MG63 (cell line): ENCODE results near the gene TREH. TPM values are rescaled to one million over a fixed set of nuclear protein-coding genes. Genes with fewer than 3 reads are reported as not detected.
"Not testable (repeated sequence)": the region's sequence is repeated elsewhere in the genome, so short reads cannot be mapped to it uniquely, and the experiment has no call there.

Experiments used
- DNase-seq: peaks from one replicate; pipeline ENCODE4 v3.0.0-alpha.2; 2020
- H3K27me3 ChIP-seq: fragments of 250-450 bp; sonication (Bioruptor Pico); 2 replicates; pipeline ENCODE4 v1.5.1; 2020; ENCODE audit warnings: mild to moderate bottlenecking, moderate library complexity
- H3K36me3 ChIP-seq: fragments of 250-450 bp; sonication (Bioruptor Pico); 2 replicates; pipeline ENCODE4 v1.5.1; 2020; ENCODE audit warnings: mild to moderate bottlenecking, moderate library complexity
- H3K4me3 ChIP-seq: fragments of 250-450 bp; sonication (Bioruptor Pico); 2 replicates; pipeline ENCODE4 v1.5.1; 2020; ENCODE audit warnings: mild to moderate bottlenecking, moderate library complexity
- H3K9me3 ChIP-seq: fragments of 250-450 bp; sonication (Bioruptor Pico); 2 replicates; pipeline ENCODE4 v1.5.1; 2020; ENCODE audit warnings: mild to moderate bottlenecking, moderate library complexity
- total RNA-seq: library from RNA; depleted of rRNA; stranded (reverse); fragments of >200 nt; shearing (Covaris generic); gene quantifications from 2 replicates; pipeline ENCODE4 v1.2.3, GENCODE V29; 2014; ENCODE audit warnings: low replicate concordance; rRNA removed

TREH gene, protein sequence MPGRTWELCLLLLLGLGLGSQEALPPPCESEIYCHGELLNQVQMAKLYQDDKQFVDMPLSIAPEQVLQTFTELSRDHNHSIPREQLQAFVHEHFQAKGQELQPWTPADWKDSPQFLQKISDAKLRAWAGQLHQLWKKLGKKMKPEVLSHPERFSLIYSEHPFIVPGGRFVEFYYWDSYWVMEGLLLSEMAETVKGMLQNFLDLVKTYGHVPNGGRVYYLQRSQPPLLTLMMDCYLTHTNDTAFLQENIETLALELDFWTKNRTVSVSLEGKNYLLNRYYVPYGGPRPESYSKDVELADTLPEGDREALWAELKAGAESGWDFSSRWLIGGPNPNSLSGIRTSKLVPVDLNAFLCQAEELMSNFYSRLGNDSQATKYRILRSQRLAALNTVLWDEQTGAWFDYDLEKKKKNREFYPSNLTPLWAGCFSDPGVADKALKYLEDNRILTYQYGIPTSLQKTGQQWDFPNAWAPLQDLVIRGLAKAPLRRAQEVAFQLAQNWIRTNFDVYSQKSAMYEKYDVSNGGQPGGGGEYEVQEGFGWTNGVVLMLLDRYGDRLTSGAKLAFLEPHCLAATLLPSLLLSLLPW
- not detected in 2 replicates for total RNA-seq

DNA sequence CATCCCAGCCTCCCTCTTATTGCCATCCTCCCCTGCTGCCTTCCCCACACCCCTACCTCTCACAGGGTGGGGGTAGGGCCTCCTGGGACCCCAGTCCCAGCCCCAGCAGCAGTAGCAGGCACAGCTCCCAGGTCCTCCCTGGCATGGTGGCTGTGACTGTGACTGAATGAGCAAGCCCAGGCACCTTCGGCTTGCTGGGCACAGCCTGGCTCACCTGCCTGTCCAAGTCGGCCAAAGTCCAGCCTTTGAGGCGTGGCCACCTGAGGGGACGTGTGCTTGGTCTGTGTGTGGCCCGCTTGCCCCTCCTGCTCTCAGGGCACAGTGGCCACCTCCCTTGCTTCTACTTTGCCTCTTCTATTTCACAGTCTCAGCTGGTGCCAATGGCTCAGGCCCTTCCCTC is at the start of gene TREH:
TSS of gene TREH (minus strand) at position 168 of the 400 bp plus-strand sequence. CDS start at position 145, 23 bp downstream.
- no peak for DNase-seq
- no peak within 1 kb of the TSS for H3K4me3 ChIP-seq
- H3K36me3 ChIP-seq, result no peaks in the 10 kb centered on the region
- no peaks in the 10 kb centered on the region for H3K27me3 ChIP-seq
- no peaks in the 10 kb centered on the region for H3K9me3 ChIP-seq

DNA sequence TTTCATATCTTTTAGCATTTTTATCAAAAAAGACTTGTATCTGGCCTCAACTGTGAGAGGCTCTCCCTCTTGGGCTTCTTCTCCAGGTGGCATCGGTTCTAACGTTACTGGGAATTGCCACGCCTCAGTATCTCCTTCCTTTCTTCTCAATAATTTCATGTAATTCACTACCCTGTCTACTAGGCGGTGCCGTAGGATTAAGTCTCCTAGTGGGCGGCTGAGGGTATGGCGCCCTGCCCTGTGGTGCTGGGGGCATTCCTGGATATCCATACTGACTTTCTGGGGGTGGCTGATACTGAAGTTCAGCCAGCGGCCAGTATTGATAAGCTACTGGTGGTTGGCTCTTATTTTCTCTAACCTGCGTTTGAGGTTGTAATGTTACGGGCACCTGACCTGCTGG is 48.7 kb upstream of the TREH start:
- H3K9me3 ChIP-seq, H3K27me3 ChIP-seq, H3K4me3 ChIP-seq, H3K36me3 ChIP-seq: not testable (repeated sequence)
- DNase-seq, result peak; percentile 3

DNA sequence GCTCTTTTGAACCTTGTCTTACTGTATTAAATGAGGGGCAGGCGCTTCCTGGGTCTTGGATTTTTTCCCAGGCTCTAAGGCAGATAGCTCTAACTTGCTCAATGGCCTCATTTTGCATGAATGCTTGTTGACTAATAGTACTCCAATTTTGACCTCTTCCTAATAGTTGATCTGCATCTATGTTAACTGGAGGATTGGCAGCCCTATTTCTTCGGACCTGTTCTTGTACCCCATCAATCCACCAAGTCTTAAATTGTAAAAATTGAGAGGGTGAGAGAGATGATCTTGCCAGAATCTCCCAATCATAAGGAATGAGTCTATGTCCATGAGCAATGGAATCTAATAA is 48.2 kb upstream of the TREH start:
- H3K4me3 ChIP-seq, H3K36me3 ChIP-seq, H3K27me3 ChIP-seq, H3K9me3 ChIP-seq, DNase-seq: not testable (repeated sequence)

GRCh38 chr11:118727001-118727720 is 47.7 kb upstream of the TREH start:
- DNase-seq, H3K9me3 ChIP-seq, H3K4me3 ChIP-seq, H3K36me3 ChIP-seq, H3K27me3 ChIP-seq: not testable (repeated sequence)

GRCh38 chr11:118721478-118722015 is 42.1 kb upstream of the TREH start:
- not testable (repeated sequence) for H3K4me3 ChIP-seq, DNase-seq, H3K9me3 ChIP-seq, H3K36me3 ChIP-seq, H3K27me3 ChIP-seq

DNA sequence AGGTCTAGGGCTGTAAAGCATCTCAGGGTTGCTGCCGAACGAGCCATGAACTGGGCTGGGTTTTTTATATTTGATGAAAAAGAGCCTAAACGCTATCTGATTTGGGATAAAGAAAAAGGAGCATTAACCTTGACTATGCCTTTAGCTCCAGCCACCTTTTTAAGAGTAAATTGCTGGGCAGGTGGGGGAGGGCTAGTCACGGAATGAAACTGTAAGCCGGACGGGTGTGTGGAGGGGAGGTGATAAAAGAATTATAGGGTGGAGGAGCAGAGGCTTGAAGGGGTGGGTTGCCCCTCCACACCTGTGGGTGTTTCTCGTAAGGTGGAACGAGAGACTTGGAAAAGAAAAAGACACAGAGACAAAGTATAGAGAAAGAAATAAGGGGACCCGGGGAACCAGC is 41.3 kb upstream of the TREH start:
- not testable (repeated sequence) for H3K9me3 ChIP-seq

DNA sequence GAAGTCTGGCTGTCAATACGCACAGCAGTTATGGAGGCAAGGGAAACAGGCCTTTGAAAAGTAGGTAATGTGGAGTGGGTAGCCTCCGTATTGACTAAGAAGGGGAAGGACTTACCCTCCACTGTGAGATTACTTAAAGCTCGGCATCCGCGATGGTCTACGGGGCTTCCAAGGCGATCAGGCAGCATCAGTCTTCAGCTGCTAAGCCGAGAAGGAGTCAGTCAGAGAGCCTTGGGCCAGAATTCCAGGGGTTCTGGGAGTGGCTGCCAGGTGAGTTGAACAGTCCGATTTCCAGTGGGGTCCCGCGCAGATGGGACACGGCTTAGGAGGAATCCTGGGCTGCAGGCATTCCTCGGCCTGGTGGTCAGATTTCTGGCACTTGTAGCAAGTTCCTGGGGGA is 40.6 kb upstream of the TREH start:
- H3K9me3 ChIP-seq, H3K36me3 ChIP-seq, H3K27me3 ChIP-seq, H3K4me3 ChIP-seq, DNase-seq: not testable (repeated sequence)

More for the DNA sequence above, 41.3 kb upstream of the TREH start:
- not testable (repeated sequence) for H3K4me3 ChIP-seq, H3K27me3 ChIP-seq, H3K36me3 ChIP-seq, DNase-seq

GRCh38 chr11:118718562-118718961 is 39.1 kb upstream of the TREH start:
- H3K36me3 ChIP-seq, DNase-seq, H3K27me3 ChIP-seq, H3K4me3 ChIP-seq, H3K9me3 ChIP-seq: not testable (repeated sequence)

- H3K4me3 ChIP-seq, H3K27me3 ChIP-seq, H3K9me3 ChIP-seq, H3K36me3 ChIP-seq, DNase-seq: not testable (repeated sequence)
These were observed 38.3 kb upstream of the TREH start for GRCh38 chr11:118717733-118718132.

- H3K4me3 ChIP-seq, DNase-seq, H3K27me3 ChIP-seq, H3K36me3 ChIP-seq, H3K9me3 ChIP-seq: not testable (repeated sequence)
These were observed 37.8 kb upstream of the TREH start for GRCh38 chr11:118717221-118717620.

DNA sequence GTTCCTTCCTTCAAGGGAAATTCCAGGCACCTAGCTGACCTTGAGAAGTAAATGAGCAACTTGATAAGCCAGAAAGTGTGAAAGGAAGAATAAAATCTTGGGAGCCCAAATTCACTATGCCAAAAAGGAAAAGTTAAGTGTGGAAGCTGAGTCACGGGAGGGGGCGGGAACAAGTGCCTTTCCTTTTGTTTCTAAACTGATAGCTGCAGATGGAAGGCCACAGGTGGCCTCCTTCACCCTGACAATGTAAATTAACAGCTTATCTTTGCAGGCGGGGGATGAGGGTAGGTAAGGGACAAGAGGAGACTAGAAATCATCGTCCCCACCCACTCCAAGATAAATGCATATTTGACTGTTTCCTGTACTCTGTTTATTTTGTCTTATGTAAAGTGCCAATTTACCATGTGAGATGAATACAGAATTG is 36.4 kb upstream of the TREH start:
- H3K36me3 ChIP-seq, result no peaks in the 10 kb centered on the region
- no peaks in the 10 kb centered on the region for H3K27me3 ChIP-seq
- H3K4me3 ChIP-seq, result no peak overlapping the region
- DNase-seq, result no peak
- no peaks in the 10 kb centered on the region for H3K9me3 ChIP-seq

DNA sequence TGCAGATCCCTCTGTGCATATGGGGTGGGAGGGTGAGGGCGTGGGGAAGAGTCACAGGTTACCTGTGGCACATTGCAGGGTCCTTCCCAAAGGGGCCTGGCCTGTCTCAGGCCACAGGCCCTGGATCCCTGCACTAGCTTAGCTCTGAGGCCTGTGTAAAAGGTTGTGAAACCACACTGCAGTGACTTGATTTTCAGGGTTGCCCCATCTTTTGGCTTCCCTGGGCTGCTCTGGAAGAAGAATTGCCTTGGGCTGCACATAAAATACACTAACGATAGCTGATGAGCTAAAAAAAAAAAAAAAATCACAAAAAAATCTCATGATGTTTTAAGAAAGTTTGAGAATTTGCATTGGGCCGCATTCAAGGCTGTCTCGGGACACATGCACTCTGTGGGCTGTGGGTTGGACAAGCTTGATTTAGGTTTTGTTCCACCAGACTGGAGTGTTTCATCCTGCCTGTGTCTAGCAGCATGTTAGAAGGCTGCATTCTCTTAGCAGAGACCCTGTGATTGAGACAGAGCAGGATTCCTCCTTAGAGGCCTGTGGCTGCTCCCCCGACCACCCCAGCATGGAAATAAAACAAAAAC is 35.9 kb upstream of the TREH start:
- H3K4me3 ChIP-seq, result no peak overlapping the region
- no peak for DNase-seq
- H3K9me3 ChIP-seq, result no peaks in the 10 kb centered on the region
- no peaks in the 10 kb centered on the region for H3K27me3 ChIP-seq
- no peaks in the 10 kb centered on the region for H3K36me3 ChIP-seq

GRCh38 chr11:118714816-118715215 is 35.4 kb upstream of the TREH start:
- no peak for DNase-seq
- no peaks in the 10 kb centered on the region for H3K9me3 ChIP-seq
- no peaks in the 10 kb centered on the region for H3K36me3 ChIP-seq
- H3K27me3 ChIP-seq, result no peaks in the 10 kb centered on the region
- H3K4me3 ChIP-seq, result no peak overlapping the region

- not testable (repeated sequence) for H3K27me3 ChIP-seq, DNase-seq, H3K4me3 ChIP-seq, H3K36me3 ChIP-seq, H3K9me3 ChIP-seq
These were observed 35.0 kb upstream of the TREH start for GRCh38 chr11:118714416-118714815.

GRCh38 chr11:118708296-118708695 is 28.8 kb upstream of the TREH start:
- DNase-seq, result no peak
- no peaks in the 10 kb centered on the region for H3K9me3 ChIP-seq
- no peaks in the 10 kb centered on the region for H3K36me3 ChIP-seq
- no peak overlapping the region for H3K4me3 ChIP-seq
- H3K27me3 ChIP-seq, result no peaks in the 10 kb centered on the region

- Histone ChIP-seq H3K36me3 (no peaks in the 10 kb centered on the region), H3K4me3 (no peak overlapping the region), H3K27me3 (no peaks in the 10 kb centered on the region), H3K9me3 (no peaks in the 10 kb centered on the region)
- no peak for DNase-seq
These were observed 27.0 kb upstream of the TREH start for GRCh38 chr11:118706546-118706825.

DNA sequence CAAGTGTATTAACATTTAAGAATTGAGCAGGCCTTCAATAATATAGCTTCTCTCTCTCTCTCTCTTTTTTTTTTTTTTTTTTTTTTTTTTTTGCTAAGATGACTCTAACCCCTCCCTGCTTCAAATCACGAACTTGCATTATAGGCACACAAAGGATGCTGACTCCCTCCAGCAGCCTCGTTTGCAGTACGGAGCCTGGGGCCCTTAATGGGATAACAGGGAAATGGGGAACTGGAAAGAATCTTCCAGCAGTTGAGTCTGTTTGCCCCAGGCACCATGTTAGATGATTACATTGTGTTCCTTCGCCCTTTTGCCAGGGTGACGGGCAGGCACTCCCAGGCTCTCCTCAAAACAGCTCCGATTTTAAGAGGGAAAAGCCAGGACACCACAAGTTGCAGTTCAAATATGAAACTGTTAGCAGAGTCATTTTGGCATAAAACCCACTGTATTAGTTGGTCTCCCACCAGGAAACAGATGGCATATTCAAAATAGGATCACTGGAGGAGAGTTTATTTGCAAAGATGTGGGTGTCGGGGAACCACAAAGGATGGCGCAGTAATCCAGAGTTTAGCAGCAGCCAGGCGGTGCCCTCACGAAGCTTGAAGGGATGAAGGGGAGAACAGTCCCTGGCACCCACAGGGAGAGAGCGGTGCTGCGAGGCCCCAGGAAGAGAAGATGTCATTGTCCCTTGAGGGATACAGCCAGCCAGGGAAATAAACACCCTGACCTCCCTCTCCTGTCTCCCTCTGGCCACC is 26.5 kb upstream of the TREH start:
- no peak overlapping the region for H3K4me3 ChIP-seq
- no peak for DNase-seq
- no peaks in the 10 kb centered on the region for H3K36me3 ChIP-seq
- no peaks in the 10 kb centered on the region for H3K27me3 ChIP-seq
- H3K9me3 ChIP-seq, result no peaks in the 10 kb centered on the region
